Endothelial cell of umbilical vein (primary cell): ENCODE results near the gene PRR19. TPM values are rescaled to one million over a fixed set of nuclear protein-coding genes. Genes with fewer than 3 reads are reported as not detected.

Experiments used
- BruUV-seq: library from RNA; stranded (reverse); fragments of 400-500 nt; replicated peaks from 2 replicates; lab custom pipeline; 2021; lab: Mats Ljungman, UMichigan
- CTCF ChIA-PET: fragments of 300-600, 350-600 bp; sonication (Branson Sonifier 250); formaldehyde crosslinking; loops from one replicate; lab custom pipeline; 2021; ENCODE audit warnings: antibody characterized with exemption, inconsistent platforms; lab: Charles Lee
- POLR2A ChIA-PET: fragments of 300-600, 350-600 bp; sonication (Branson Sonifier 250); formaldehyde crosslinking; loops from one replicate; lab custom pipeline; 2021; ENCODE audit warnings: antibody characterized with exemption, inconsistent platforms; lab: Charles Lee
- DNase-seq: peaks from one replicate; pipeline ENCODE4 v3.0.0-alpha.2; 2011; ENCODE audit warnings: low read depth, low spot score
- FAIRE-seq: peaks from 2 replicates; lab custom pipeline; 2011; peaks lifted over from hg19 to GRCh38; lab: Jason Lieb, UNC
- H2AFZ ChIP-seq: 2 replicates; pipeline ENCODE4 v1.6.0; 2012; ENCODE audit warnings: low read depth, low read length, control low read depth, inconsistent platforms
- H3K27ac ChIP-seq: 2 replicates; pipeline ENCODE4 v1.5.1; 2011; ENCODE audit warnings: low read depth, mild to moderate bottlenecking, control low read depth, low read length, moderate library complexity; ENCODE audit not compliant: insufficient read depth
- H3K27me3 ChIP-seq, 2 experiments: 2 replicates each; pipeline versions ENCODE4 v1.6.0 to v1.6.1; 2011; ENCODE audit warnings: low read length in 2 of 2, mixed read lengths in 1 of 2; ENCODE audit not compliant: control insufficient read depth in 2 of 2, insufficient read depth in 2 of 2
- H3K36me3 ChIP-seq, 2 experiments: 2 replicates in 1 of 2; 3 replicates in 1 of 2; pipeline ENCODE4 v1.5.1; 2011; ENCODE audit warnings: low read length in 2 of 2, mild to moderate bottlenecking in 1 of 2, moderate library complexity in 1 of 2; ENCODE audit not compliant: control insufficient read depth in 2 of 2, insufficient read depth in 2 of 2; ENCODE audit errors: extremely low read depth in 1 of 2
- H3K4me1 ChIP-seq: 3 replicates; pipeline ENCODE4 v1.5.1; 2011; ENCODE audit warnings: mild to moderate bottlenecking, low read length; ENCODE audit not compliant: control insufficient read depth, insufficient read depth; ENCODE audit errors: extremely low read depth
- H3K4me2 ChIP-seq: 2 replicates; pipeline ENCODE4 v1.6.1; 2011; ENCODE audit warnings: low read length, control low read depth, mixed read lengths; ENCODE audit not compliant: insufficient read depth
- H3K4me3 ChIP-seq, 3 experiments: fragments of 200-600 bp in 1 of 3; sonication (generic), shearing (Covaris generic) in 1 of 3; replicated peaks in 1 of 3; 2 replicates each; pipeline ENCODE4 v1.5.1; 2011 to 2016; ENCODE audit warnings: control low read depth in 3 of 3, low read length in 3 of 3, mild to moderate bottlenecking in 2 of 3, inconsistent platforms in 1 of 3, low read depth in 1 of 3, moderate library complexity in 1 of 3; ENCODE audit not compliant: insufficient read depth in 1 of 3
- H3K79me2 ChIP-seq: 2 replicates; pipeline ENCODE4 v1.6.0; 2012; ENCODE audit warnings: low read length, inconsistent platforms; ENCODE audit not compliant: control insufficient read depth, insufficient read depth
- H3K9ac ChIP-seq: replicated peaks from 2 replicates; pipeline ENCODE3; 2011; ENCODE audit warnings: low read length, control low read depth; ENCODE audit not compliant: insufficient read depth; ENCODE audit errors: extremely low read depth
- H3K9me1 ChIP-seq: replicated peaks from 3 replicates; pipeline ENCODE4 v1.6.0; 2011; ENCODE audit warnings: mild to moderate bottlenecking, low read length; ENCODE audit not compliant: control insufficient read depth, insufficient read depth; ENCODE audit errors: extremely low read depth
- H3K9me3 ChIP-seq: replicated peaks from 2 replicates; pipeline ENCODE4 v1.5.1; 2012; ENCODE audit warnings: low read length, inconsistent platforms; ENCODE audit not compliant: control insufficient read depth, insufficient read depth
- H4K20me1 ChIP-seq: replicated peaks from 2 replicates; pipeline ENCODE3; 2011; ENCODE audit warnings: mild to moderate bottlenecking, low read length; ENCODE audit not compliant: control insufficient read depth, insufficient read depth; ENCODE audit errors: extremely low read depth
- CTCF ChIP-seq, 2 donors: IDR thresholded peaks; 1 replicate in 1 of 2; 2 replicates in 1 of 2; pipeline ENCODE4 v1.5.1; 2011; ENCODE audit warnings: low read length in 2 of 2, mild to moderate bottlenecking in 2 of 2, moderate library complexity in 2 of 2, control low read depth in 1 of 2, inconsistent platforms in 1 of 2, low read depth in 1 of 2; ENCODE audit not compliant: insufficient read depth in 1 of 2; ENCODE audit errors: extremely low read depth in 1 of 2
- EZH2 ChIP-seq: IDR thresholded peaks from 2 replicates; pipeline ENCODE4 v1.6.1; 2012; ENCODE audit warnings: borderline replicate concordance, low read depth, mild to moderate bottlenecking, moderate library complexity, low read length, inconsistent platforms; ENCODE audit not compliant: severe bottlenecking
- FOS ChIP-seq: IDR thresholded peaks from 2 replicates; pipeline ENCODE4 v1.6.1; 2011; ENCODE audit warnings: mild to moderate bottlenecking, low read length, moderate library complexity, borderline replicate concordance; ENCODE audit not compliant: insufficient read depth
- GATA2 ChIP-seq: IDR thresholded peaks from 2 replicates; pipeline ENCODE4 v1.7.0; 2011; ENCODE audit warnings: low read depth, mild to moderate bottlenecking, moderate library complexity, mixed read lengths, low read length; ENCODE audit not compliant: insufficient read length, insufficient read depth
- JUN ChIP-seq: IDR thresholded peaks from 2 replicates; pipeline ENCODE4 v1.6.1; 2011; ENCODE audit warnings: borderline replicate concordance, low read depth; ENCODE audit not compliant: insufficient read length, insufficient read depth
- MAX ChIP-seq: IDR thresholded peaks from 2 replicates; pipeline ENCODE4 v1.6.1; 2011; ENCODE audit not compliant: insufficient read depth, insufficient read length
- MYC ChIP-seq: IDR thresholded peaks from one replicate; pipeline ENCODE4 v1.6.1; 2011; ENCODE audit warnings: mild to moderate bottlenecking, low read depth, low read length
- POLR2A ChIP-seq: IDR thresholded peaks from 2 replicates; pipeline ENCODE4 v1.6.1; 2012; ENCODE audit warnings: low read depth, mild to moderate bottlenecking, control low read depth, low read length
- POLR2AphosphoS5 ChIP-seq: IDR thresholded peaks from 2 replicates; pipeline ENCODE4 v1.6.1; 2012; ENCODE audit warnings: low read depth, mild to moderate bottlenecking, control low read depth, low read length, moderate library complexity; ENCODE audit not compliant: insufficient read depth
- dilution Hi-C: fragments of 300-500 bp; cut with MboI; formaldehyde crosslinking; loops from one replicate; pipeline ENCODE4 v1.15.0; 2019; ENCODE audit warnings: low sequenced_read_pairs; ENCODE audit not compliant: extremely low pct_ligation_motif_present
- intact Hi-C: fragments of 100-400 bp; cut with micrococcal nuclease; formaldehyde crosslinking; loops from one replicate; pipeline ENCODE4 v1.10.0; 2022
- polyA plus RNA-seq, 4 experiments: library from polyadenylated mRNA; depleted of rRNA in 3 of 4; stranded (reverse) in 3 of 4; unstranded in 1 of 4; fragments of >200 nt; gene quantifications; 2 replicates each; pipeline versions ENCODE4 v1.2.1 to v1.2.3, GENCODE V29; 2011 to 2012; ENCODE audit warnings: missing spikeins in 1 of 4
- total RNA-seq: library from RNA; stranded (reverse); gene quantifications from 2 replicates; pipeline ENCODE4 v1.2.3, GENCODE V29; 2021

Gene PRR19
- total and polyA plus RNA-seq, 2 donors (not counting 3 experiments of a cell fraction or from before 2014, with no cell fraction given) = 1.0 to 1.4 TPM

- Histone ChIP-seq H3K4me3 (no peak overlapping the region), H4K20me1 (no peaks in the 10 kb centered on the region), H3K9me1 (no peaks in the 10 kb centered on the region), H3K9me3 (no peaks in the 10 kb centered on the region), H3K4me2 (no peak overlapping the region), H3K27me3 (no peaks in the 10 kb centered on the region), H2AFZ (no peak overlapping the region), H3K36me3 (peaks cover 16 to 72% of the 10 kb centered on the region in 2 experiments), H3K27ac (no peak overlapping the region), H3K79me2 (no peaks in the 10 kb centered on the region), H3K4me1 (no peaks in the 10 kb centered on the region), H3K9ac (no peak overlapping the region)
- intact Hi-C loops (no loop called here), dilution Hi-C loops (no loop called here)
- no TSS peak for BruUV-seq
- POLR2A ChIA-PET = no interaction called here
- CTCF ChIA-PET = interaction anchor here (1.1 to 6.7 kb wide), 5 partner anchors 9 to 50 kb away, joined by 3 to 60 read pairs (median 4); partner anchors contain the start of genes PAFAH1B3 and PRR19
- TF ChIP-seq CTCF (IDR thresholded peaks at IDR 0.05; ENCODE audit: extremely low read depth in 1 of 2, insufficient read depth in 1 of 2, low read depth in 1 of 2, low read length in 2 of 2) = no peak
- TF ChIP-seq MAX = no peak
- TF ChIP-seq POLR2A = no peak
- no peak for TF ChIP-seq EZH2
- no peak for TF ChIP-seq GATA2
- no peak for TF ChIP-seq JUN
- no peak for TF ChIP-seq MYC
- no peak for TF ChIP-seq POLR2AphosphoS5
- TF ChIP-seq FOS = no peak
- no peak for DNase-seq
- FAIRE-seq = no peak
Observed at GRCh38 chr19:42292963-42293362, 9.0 kb upstream of the PRR19 start.
